ENCODE measurements around the gene LIG3.

GRCh38 chr17:34996422-34997285 lies 16.3 kb downstream of the LIG3 start:
- no peak for TF ChIP-seq EZH2 (IDR thresholded peaks at IDR 0.05; ENCODE audit: low read depth)
- TF ChIP-seq, protein P1, sequence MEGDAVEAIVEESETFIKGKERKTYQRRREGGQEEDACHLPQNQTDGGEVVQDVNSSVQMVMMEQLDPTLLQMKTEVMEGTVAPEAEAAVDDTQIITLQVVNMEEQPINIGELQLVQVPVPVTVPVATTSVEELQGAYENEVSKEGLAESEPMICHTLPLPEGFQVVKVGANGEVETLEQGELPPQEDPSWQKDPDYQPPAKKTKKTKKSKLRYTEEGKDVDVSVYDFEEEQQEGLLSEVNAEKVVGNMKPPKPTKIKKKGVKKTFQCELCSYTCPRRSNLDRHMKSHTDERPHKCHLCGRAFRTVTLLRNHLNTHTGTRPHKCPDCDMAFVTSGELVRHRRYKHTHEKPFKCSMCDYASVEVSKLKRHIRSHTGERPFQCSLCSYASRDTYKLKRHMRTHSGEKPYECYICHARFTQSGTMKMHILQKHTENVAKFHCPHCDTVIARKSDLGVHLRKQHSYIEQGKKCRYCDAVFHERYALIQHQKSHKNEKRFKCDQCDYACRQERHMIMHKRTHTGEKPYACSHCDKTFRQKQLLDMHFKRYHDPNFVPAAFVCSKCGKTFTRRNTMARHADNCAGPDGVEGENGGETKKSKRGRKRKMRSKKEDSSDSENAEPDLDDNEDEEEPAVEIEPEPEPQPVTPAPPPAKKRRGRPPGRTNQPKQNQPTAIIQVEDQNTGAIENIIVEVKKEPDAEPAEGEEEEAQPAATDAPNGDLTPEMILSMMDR (conservative IDR thresholded peaks at IDR 0.05): no peak
